Tibial artery (tissue), 4 donors: Measurements from ENCODE around the gene CRAT.
A peak's percentile ranks its signal among the peaks of the same experiment; 100 is the strongest.

Experiments used
- DNase-seq, 2 donors: peaks; one replicate each; pipeline ENCODE4 v3.0.0-alpha.2; 2019
- H3K27ac ChIP-seq, 2 donors: fragments of 200-600 bp; sonication (generic) in 1 of 2; 1 replicate in 1 of 2; 2 replicates in 1 of 2; pipeline ENCODE4 v1.5.1; 2018 to 2019; ENCODE audit warnings: mild to moderate bottlenecking in 1 of 2
- H3K27me3 ChIP-seq, 2 donors: fragments of 200-600 bp; sonication (generic) in 1 of 2; one replicate each; pipeline versions ENCODE4 v1.5.1 to v1.6.0; 2016 to 2019
- H3K36me3 ChIP-seq, 3 donors: fragments of 200-600 bp; sonication (generic) in 2 of 3; one replicate each; pipeline ENCODE4 v1.5.1; 2016 to 2019; ENCODE audit warnings: mild to moderate bottlenecking in 2 of 3
- H3K4me1 ChIP-seq, 4 donors: fragments of 200-600 bp; sonication (generic) in 2 of 4; 1 replicate in 3 of 4; 2 replicates in 1 of 4; pipeline ENCODE4 v1.5.1; 2016 to 2019
- H3K4me3 ChIP-seq, 2 donors: fragments of 200-600 bp; sonication (generic) in 1 of 2; 1 replicate in 1 of 2; 2 replicates in 1 of 2; pipeline ENCODE4 v1.5.1; 2018 to 2019; ENCODE audit warnings: mild to moderate bottlenecking in 2 of 2
- H3K9me3 ChIP-seq, 3 donors: fragments of 200-600 bp; sonication (generic) in 1 of 3; one replicate each; pipeline ENCODE4 v1.5.1; 2016 to 2019
- intact Hi-C: fragments of 100-400 bp; cut with DNase I; formaldehyde crosslinking; loops from one replicate; pipeline ENCODE4 v1.15.0; 2023; ENCODE audit warnings: low total_unique reads
- TF ChIP-seq, protein P1 (sequence below), 2 experiments: fragments of 200-600 bp in 1 of 2; fragments of 450-650 bp in 1 of 2; IDR thresholded peaks; one replicate each; pipeline ENCODE4 v1.5.1; 2017 to 2019; ENCODE audit warnings: antibody characterized with exemption in 2 of 2, mild to moderate bottlenecking in 1 of 2, moderate library complexity in 1 of 2

CRAT gene

DNA sequence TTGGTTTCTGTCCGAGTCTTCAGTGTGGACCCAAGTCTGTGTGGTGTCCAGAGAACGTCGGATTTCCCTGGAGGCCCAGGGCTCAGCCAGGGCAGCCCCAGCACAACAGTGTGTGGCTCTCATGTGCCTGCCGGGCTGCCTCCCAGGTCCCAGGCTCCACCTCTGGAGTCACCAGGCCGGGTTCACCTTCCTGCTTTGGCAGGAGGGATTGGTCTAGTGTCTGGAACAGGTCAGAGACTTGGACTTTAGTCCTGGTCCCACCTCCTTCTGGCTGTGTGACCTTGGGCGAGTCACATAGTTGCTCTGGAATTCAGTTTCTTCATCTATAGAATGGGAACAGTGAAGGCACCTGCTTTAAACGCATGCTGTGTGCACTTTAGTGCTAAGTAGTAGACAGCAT is 26.5 kb downstream of the CRAT start:
- peaks cover 0 to 23% (median 16%) of the 10 kb centered on the region in 4 donors for H3K4me1 ChIP-seq
- TF ChIP-seq, protein P1, sequence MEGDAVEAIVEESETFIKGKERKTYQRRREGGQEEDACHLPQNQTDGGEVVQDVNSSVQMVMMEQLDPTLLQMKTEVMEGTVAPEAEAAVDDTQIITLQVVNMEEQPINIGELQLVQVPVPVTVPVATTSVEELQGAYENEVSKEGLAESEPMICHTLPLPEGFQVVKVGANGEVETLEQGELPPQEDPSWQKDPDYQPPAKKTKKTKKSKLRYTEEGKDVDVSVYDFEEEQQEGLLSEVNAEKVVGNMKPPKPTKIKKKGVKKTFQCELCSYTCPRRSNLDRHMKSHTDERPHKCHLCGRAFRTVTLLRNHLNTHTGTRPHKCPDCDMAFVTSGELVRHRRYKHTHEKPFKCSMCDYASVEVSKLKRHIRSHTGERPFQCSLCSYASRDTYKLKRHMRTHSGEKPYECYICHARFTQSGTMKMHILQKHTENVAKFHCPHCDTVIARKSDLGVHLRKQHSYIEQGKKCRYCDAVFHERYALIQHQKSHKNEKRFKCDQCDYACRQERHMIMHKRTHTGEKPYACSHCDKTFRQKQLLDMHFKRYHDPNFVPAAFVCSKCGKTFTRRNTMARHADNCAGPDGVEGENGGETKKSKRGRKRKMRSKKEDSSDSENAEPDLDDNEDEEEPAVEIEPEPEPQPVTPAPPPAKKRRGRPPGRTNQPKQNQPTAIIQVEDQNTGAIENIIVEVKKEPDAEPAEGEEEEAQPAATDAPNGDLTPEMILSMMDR (IDR thresholded peaks at IDR 0.05): no peak
- no peak for DNase-seq
- no peak overlapping the region for H3K4me3 ChIP-seq
- no peaks in the 10 kb centered on the region for H3K9me3 ChIP-seq
- intact Hi-C loops: no loop called here
- no peaks in the 10 kb centered on the region for H3K27me3 ChIP-seq
- H3K36me3 ChIP-seq: peaks cover 14 to 49% (median 29%) of the 10 kb centered on the region in 3 donors
- H3K27ac ChIP-seq: no peak overlapping the region

DNA sequence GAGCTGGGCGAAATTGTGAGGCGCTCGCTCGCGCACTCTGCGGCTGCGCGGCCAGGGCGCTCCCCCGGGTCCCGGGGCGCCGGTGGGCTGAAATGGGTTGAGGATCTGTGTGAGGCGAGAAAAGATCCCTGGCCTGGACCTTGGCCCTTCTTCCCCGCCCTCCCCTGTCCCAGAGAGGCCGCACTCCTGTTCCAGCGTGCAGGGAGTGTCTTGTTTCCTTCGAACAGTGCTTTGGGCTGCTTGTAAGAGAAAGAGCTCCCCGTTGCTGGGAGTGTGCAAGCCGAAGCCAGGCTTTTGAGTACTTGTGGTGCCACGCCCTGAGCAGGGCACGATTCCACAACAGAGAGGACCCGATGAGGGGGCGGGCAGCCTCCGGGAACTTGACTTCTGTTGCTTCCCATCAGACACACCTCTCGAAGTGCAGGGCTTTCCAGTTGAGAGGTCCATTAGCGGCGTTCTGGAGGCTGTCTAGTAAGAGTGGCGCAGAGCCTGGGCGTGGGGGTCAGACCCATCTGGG is 29.1 kb downstream of the CRAT start:
- DNase-seq: no peak
- TF ChIP-seq, protein P1 (IDR thresholded peaks at IDR 0.05): no peak
- Histone ChIP-seq H3K4me3 (peak overlapping the region; percentile 79 to 93), H3K27ac (peak overlapping the region; percentile 77 to 83), H3K9me3 (no peaks in the 10 kb centered on the region), H3K36me3 (peaks cover 7 to 23% (median 16%) of the 10 kb centered on the region in 3 donors), H3K27me3 (no peaks in the 10 kb centered on the region), H3K4me1 (peaks cover 0 to 23% (median 16%) of the 10 kb centered on the region in 4 donors)
- intact Hi-C loops: no loop called here

DNA sequence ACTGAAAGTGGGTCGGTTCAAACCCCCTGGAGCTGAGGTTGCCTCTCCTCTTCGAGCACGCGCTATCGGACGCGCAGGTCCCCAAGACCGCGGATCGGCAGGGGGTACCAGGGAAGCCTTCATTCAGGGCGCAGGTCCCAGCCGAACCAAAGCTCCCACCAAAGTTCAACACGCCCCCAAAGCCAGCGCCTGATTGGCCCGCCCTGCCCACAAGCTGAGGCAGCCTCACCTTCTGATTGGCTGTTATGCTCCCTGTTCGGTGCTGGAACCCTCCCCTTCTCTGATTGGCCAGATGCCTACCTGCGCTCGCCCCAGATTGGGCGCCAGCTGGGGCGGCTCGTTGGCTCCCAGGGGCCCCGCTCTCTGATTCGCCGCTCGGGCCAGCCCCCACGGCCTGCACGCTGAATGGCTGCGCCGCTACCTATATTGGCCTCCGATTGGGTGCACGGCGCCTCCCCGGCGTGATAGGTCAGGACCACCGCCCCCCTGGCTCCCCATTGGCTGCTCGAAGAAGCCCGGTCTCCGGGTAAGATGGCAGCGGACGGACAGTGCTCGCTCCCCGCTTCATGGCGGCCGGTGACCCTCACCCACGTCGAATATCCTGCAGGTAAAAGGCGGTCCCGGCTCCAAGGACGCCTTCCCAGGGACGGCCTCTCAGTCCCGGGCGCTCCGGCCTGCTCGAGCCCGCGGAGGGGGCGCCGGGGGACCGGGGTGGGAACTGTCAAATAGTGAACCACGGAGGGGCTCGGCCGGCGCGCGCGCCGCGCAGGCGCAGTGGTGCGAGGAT is 29.8 kb downstream of the CRAT start, which contains the start of gene DOLPP1:
DOLPP1 (plus strand) TSS at position 511 of the 787 bp plus-strand sequence; CDS start at position 532, 21 bp downstream.
- H3K27ac ChIP-seq: peak within 1 kb of the TSS; percentile 77 to 83
- peak; percentile 99 for DNase-seq
- TF ChIP-seq, protein P1 (IDR thresholded peaks at IDR 0.05): peak in 1 of 2 experiments; percentile 59
- H3K4me3 ChIP-seq: peak within 1 kb of the TSS; percentile 79 to 93
- peaks cover 0 to 23% (median 16%) of the 10 kb centered on the region in 4 donors for H3K4me1 ChIP-seq
- H3K9me3 ChIP-seq: no peaks in the 10 kb centered on the region
- no peaks in the 10 kb centered on the region for H3K27me3 ChIP-seq
- peaks cover 7 to 16% (median 10%) of the 10 kb centered on the region in 3 donors for H3K36me3 ChIP-seq
- intact Hi-C loops: no loop called here

DNA sequence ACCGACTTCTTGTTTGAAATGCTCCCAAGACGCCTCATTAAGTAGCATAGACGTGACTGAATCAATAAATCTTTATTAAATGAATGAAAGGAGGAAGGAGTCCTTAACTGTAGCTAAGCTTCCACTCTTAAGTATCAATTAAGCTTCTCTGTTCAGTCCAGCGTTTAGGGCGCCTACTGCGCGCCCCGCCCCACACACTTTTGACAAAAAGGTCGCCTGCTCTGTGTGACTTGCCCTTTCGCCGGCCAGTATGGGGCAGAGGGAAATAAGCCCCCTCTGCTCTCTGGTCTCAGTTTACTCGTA is 30.3 kb downstream of the CRAT start:
- intact Hi-C loops: no loop called here
- peak overlapping the region; percentile 43 to 61 for H3K27ac ChIP-seq

DNA sequence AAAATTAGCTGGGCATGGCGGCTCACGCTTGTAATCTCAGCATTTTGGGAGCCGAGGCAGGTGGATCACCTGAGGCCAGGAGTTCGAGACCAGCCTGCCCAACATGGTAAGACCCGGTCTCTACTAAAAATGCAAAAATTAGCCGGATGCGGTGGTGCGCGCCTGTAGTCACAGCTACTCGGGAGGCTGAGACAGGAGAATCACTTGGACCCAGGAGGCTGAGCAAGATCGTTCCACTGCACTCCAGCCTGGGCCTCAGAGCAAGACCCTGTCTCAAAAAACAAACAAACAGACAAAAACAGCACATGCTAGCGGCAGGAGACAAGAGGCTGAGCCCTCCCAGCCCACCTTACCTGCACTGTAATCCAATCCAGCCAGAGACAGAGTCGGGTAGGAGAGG is 30.8 kb downstream of the CRAT start:
- DNase-seq: peak in 1 of 2 donors; percentile 57
- peaks cover 0 to 7% (median 2%) of the 10 kb centered on the region in 3 donors for H3K36me3 ChIP-seq
- TF ChIP-seq, protein P1 (IDR thresholded peaks at IDR 0.05): no peak
- intact Hi-C loops: no loop called here
- no peak overlapping the region for H3K27ac ChIP-seq
- H3K9me3 ChIP-seq: no peaks in the 10 kb centered on the region
- H3K27me3 ChIP-seq: no peaks in the 10 kb centered on the region
- no peak overlapping the region for H3K4me3 ChIP-seq
- peaks cover 0 to 23% (median 16%) of the 10 kb centered on the region in 4 donors for H3K4me1 ChIP-seq

More for the DNA sequence above, 30.3 kb downstream of the CRAT start:
- H3K4me3 ChIP-seq: peak overlapping the region; percentile 79 to 93
- no peak for DNase-seq
- TF ChIP-seq, protein P1 (IDR thresholded peaks at IDR 0.05): no peak
- H3K27me3 ChIP-seq: no peaks in the 10 kb centered on the region
- H3K4me1 ChIP-seq: peaks cover 0 to 23% (median 16%) of the 10 kb centered on the region in 4 donors
- H3K36me3 ChIP-seq: peaks cover 3 to 11% (median 6%) of the 10 kb centered on the region in 3 donors
- H3K9me3 ChIP-seq: no peaks in the 10 kb centered on the region
